Measurements from ENCODE around the gene RFXANK. TPM values are rescaled to one million over a fixed set of nuclear protein-coding genes. Genes with fewer than 3 reads are reported as not detected.

The RFXANK gene
- total and polyA plus RNA-seq, 9 of the 15 experiments (the other 6 are each of a cell fraction or from before 2014, with no cell fraction given): 68.6 to 181 (median 150) TPM

DNA sequence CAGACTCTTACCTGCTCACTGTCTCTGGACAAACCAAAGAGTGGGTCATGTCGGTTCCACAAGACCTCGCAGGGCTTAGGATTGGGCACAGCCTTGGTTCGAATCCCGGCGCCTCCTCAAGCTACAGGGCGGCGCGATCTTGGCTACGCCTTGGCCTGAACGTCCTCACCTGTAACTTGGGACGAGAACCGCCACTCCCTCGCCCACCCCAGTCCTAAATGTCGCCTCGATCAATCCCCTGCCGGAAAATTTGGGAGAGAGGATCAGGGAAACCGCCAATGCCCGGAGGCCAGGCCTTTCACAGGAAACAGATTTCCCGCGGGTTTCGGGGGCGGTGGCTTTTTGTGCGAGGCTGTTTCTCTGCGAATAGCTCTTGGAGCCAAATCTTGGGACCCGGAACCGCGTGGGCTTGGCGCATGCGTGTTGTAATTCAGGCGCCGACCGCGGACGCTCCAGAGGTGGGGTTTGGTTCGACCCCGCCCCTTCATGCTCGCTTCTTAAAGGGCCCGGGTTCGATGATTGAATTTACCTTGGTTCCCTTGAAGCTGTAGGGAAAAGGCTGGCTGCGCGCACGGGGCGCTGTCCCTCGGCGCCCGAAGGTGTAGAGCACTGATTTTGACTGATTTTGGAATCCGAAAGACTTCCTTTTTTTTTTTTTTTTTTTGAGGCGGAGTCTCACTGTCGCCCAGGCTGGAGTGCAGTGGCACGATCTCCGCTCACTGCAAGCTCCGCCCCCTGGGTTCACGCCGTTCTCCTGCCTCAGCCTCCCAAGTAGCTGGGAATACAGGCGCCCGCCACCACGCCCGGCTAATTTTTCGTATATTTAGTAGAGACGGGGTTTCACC is 11.2 kb downstream of the RFXANK start, which contains the start of gene NR2C2AP (continued):
- no peak for TF ChIP-seq ZNF444 (CRISPR knock-in tag; IDR thresholded peaks at IDR 0.05)
- peak; percentile 43 for TF ChIP-seq ZFX (CRISPR knock-in tag; IDR thresholded peaks at IDR 0.05)
- TF ChIP-seq, protein P1, sequence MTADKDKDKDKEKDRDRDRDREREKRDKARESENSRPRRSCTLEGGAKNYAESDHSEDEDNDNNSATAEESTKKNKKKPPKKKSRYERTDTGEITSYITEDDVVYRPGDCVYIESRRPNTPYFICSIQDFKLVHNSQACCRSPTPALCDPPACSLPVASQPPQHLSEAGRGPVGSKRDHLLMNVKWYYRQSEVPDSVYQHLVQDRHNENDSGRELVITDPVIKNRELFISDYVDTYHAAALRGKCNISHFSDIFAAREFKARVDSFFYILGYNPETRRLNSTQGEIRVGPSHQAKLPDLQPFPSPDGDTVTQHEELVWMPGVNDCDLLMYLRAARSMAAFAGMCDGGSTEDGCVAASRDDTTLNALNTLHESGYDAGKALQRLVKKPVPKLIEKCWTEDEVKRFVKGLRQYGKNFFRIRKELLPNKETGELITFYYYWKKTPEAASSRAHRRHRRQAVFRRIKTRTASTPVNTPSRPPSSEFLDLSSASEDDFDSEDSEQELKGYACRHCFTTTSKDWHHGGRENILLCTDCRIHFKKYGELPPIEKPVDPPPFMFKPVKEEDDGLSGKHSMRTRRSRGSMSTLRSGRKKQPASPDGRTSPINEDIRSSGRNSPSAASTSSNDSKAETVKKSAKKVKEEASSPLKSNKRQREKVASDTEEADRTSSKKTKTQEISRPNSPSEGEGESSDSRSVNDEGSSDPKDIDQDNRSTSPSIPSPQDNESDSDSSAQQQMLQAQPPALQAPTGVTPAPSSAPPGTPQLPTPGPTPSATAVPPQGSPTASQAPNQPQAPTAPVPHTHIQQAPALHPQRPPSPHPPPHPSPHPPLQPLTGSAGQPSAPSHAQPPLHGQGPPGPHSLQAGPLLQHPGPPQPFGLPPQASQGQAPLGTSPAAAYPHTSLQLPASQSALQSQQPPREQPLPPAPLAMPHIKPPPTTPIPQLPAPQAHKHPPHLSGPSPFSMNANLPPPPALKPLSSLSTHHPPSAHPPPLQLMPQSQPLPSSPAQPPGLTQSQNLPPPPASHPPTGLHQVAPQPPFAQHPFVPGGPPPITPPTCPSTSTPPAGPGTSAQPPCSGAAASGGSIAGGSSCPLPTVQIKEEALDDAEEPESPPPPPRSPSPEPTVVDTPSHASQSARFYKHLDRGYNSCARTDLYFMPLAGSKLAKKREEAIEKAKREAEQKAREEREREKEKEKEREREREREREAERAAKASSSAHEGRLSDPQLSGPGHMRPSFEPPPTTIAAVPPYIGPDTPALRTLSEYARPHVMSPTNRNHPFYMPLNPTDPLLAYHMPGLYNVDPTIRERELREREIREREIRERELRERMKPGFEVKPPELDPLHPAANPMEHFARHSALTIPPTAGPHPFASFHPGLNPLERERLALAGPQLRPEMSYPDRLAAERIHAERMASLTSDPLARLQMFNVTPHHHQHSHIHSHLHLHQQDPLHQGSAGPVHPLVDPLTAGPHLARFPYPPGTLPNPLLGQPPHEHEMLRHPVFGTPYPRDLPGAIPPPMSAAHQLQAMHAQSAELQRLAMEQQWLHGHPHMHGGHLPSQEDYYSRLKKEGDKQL (CRISPR knock-in tag; IDR thresholded peaks at IDR 0.05; ENCODE audit: borderline replicate concordance): no peak
- no peak for TF ChIP-seq NR0B1 (IDR thresholded peaks at IDR 0.05; ENCODE audit: partially characterized antibody)
- TF ChIP-seq, protein P2, sequence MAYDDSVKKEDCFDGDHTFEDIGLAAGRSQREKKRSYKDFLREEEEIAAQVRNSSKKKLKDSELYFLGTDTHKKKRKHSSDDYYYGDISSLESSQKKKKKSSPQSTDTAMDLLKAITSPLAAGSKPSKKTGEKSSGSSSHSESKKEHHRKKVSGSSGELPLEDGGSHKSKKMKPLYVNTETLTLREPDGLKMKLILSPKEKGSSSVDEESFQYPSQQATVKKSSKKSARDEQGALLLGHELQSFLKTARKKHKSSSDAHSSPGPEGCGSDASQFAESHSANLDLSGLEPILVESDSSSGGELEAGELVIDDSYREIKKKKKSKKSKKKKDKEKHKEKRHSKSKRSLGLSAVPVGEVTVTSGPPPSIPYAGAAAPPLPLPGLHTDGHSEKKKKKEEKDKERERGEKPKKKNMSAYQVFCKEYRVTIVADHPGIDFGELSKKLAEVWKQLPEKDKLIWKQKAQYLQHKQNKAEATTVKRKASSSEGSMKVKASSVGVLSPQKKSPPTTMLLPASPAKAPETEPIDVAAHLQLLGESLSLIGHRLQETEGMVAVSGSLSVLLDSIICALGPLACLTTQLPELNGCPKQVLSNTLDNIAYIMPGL (CRISPR knock-in tag; IDR thresholded peaks at IDR 0.05): no peak
- no peak for TF ChIP-seq CUX1 (CRISPR knock-in tag; IDR thresholded peaks at IDR 0.05)
- no peak for TF ChIP-seq ZNF184 (CRISPR knock-in tag; IDR thresholded peaks at IDR 0.05)
- TF ChIP-seq, protein P3, sequence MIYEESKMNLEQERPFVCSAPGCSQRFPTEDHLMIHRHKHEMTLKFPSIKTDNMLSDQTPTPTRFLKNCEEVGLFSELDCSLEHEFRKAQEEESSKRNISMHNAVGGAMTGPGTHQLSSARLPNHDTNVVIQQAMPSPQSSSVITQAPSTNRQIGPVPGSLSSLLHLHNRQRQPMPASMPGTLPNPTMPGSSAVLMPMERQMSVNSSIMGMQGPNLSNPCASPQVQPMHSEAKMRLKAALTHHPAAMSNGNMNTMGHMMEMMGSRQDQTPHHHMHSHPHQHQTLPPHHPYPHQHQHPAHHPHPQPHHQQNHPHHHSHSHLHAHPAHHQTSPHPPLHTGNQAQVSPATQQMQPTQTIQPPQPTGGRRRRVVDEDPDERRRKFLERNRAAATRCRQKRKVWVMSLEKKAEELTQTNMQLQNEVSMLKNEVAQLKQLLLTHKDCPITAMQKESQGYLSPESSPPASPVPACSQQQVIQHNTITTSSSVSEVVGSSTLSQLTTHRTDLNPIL (CRISPR knock-in tag; IDR thresholded peaks at IDR 0.05): no peak
- no peak for TF ChIP-seq MED1 (CRISPR knock-in tag; IDR thresholded peaks at IDR 0.05; ENCODE audit: borderline replicate concordance)
- TF ChIP-seq RBM22 (IDR thresholded peaks at IDR 0.05; ENCODE audit: low read depth, low read length, poor library complexity, severe bottlenecking): peak; percentile 37

Data from K562 (cell line).